ENCODE measurements around the gene ERCC6L2. TPM values are rescaled to one million over a fixed set of nuclear protein-coding genes. Genes with fewer than 3 reads are reported as not detected.

Gene ERCC6L2
- total RNA-seq, 1 experiment from 2014 or later = 39.2 TPM

GRCh38 chr9:95879591-95879990 lies 4.1 kb downstream of the ERCC6L2 start (continued):
- TF ChIP-seq ZBTB33 (IDR thresholded peaks at IDR 0.05; ENCODE audit: extremely low read depth, insufficient replicate concordance, low read length) (no peak), REST (IDR thresholded peaks at IDR 0.05; ENCODE audit: low read depth) (no peak), FOSL1 (IDR thresholded peaks at IDR 0.05; ENCODE audit: low read depth) (no peak)

GRCh38 chr9:95880021-95880690 lies 4.7 kb downstream of the ERCC6L2 start:
- CTCF ChIA-PET = no interaction called here
- Histone ChIP-seq H3K27me3 (ENCODE audit: insufficient read depth, low read length) (no peaks in the 10 kb centered on the region), H3K9me3 (ENCODE audit: control insufficient read depth in 1 of 2, insufficient read depth in 1 of 2, low read depth in 1 of 2, low read length in 2 of 2) (no peaks in the 10 kb centered on the region), H3K9ac (ENCODE audit: low read length) (no peak overlapping the region), H3K4me2 (ENCODE audit: low read length) (no peak overlapping the region), H3K4me1 (ENCODE audit: control insufficient read depth in 1 of 2, insufficient read depth in 2 of 2, low read length in 2 of 2) (no peaks in the 10 kb centered on the region), H3K9me2 (ENCODE audit: insufficient read depth) (no peaks in the 10 kb centered on the region), H3K4me3 (replicated peaks in 1 of 2; ENCODE audit: low read depth in 1 of 2, low read length in 2 of 2) (no peak overlapping the region), H4K20me1 (ENCODE audit: insufficient read depth) (no peaks in the 10 kb centered on the region), H3K27ac (ENCODE audit: low read depth, low read length) (no peak overlapping the region), H2AFZ (ENCODE audit: low read depth, low read length, poor library complexity, severe bottlenecking) (no peak overlapping the region), H3K36me3 (ENCODE audit: control insufficient read depth in 1 of 2, insufficient read depth in 2 of 2, low read length in 2 of 2) (no peaks in the 10 kb centered on the region; a peak in 1 of 4 replicates), H3K79me2 (ENCODE audit: insufficient read depth, low read length) (peaks cover 59% of the 10 kb centered on the region)
- ATAC-seq (no peak), DNase-seq (ENCODE audit: low read depth, low spot score) (no peak)
- intact Hi-C loops (cut with micrococcal nuclease) = no loop called here
- POLR2A ChIA-PET = no interaction called here
- RAD21 ChIA-PET (ENCODE audit: low non-redundant PET in 1 of 2, low total read pairs in 2 of 2, uncharacterized antibody in 2 of 2, unreplicated experiment in 2 of 2) = no interaction called here
- no TSS peak for BruUV-seq (replicated peaks)
- TF ChIP-seq ATF3 (IDR thresholded peaks at IDR 0.05) (no peak), EZH2 (IDR thresholded peaks at IDR 0.05) (no peak), CTCF (IDR thresholded peaks at IDR 0.05 in 2 of 3, conservative IDR thresholded peaks at IDR 0.05 in 1 of 3; ENCODE audit: borderline replicate concordance in 1 of 3, insufficient read depth in 1 of 3, low read depth in 2 of 3, low read length in 2 of 3) (no peak), ZBTB33 (IDR thresholded peaks at IDR 0.05; ENCODE audit: extremely low read depth, insufficient replicate concordance, low read length) (no peak), FOSL1 (IDR thresholded peaks at IDR 0.05; ENCODE audit: low read depth) (no peak), ZFX (IDR thresholded peaks at IDR 0.05) (no peak), POLR2AphosphoS5 (IDR thresholded peaks at IDR 0.05; ENCODE audit: low read depth, low read length) (no peak), POLR2A (IDR thresholded peaks at IDR 0.05; ENCODE audit: borderline replicate concordance, extremely low read depth, insufficient read depth, insufficient read length) (no peak), SRF (IDR thresholded peaks at IDR 0.05; ENCODE audit: low read depth) (no peak)
